Effector CD8-positive, alpha-beta T cell (primary cell): ENCODE results near the gene TUNAR.
"Not testable (repeated sequence)": the region's sequence is repeated elsewhere in the genome, so short reads cannot be mapped to it uniquely, and the experiment has no call there.

Source experiments
- DNase-seq: peaks from one replicate; lab custom pipeline; 2025; lab: John Stamatoyannopoulos, UW

TUNAR gene

DNA sequence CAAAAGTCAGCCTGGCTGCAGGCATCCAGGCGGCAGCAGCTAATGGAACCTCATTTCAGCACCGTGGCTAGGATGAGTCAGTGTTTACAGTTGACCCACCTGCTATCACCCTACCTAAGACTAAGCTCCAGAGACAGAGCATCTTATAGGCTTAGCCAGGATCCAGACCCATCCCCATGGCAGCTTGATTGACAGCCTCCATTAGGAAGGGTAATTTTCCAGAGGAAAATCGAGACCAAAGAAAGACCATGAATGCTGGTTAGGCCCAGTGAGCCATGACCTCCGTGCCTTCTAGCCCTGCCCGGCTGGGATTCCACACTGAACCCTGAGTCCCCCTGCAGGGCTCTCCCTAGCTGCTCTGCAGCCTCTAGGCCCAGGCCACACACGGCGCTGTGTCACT, 38.7 kb downstream of the TUNAR start:
- DNase-seq, result no peak

DNA sequence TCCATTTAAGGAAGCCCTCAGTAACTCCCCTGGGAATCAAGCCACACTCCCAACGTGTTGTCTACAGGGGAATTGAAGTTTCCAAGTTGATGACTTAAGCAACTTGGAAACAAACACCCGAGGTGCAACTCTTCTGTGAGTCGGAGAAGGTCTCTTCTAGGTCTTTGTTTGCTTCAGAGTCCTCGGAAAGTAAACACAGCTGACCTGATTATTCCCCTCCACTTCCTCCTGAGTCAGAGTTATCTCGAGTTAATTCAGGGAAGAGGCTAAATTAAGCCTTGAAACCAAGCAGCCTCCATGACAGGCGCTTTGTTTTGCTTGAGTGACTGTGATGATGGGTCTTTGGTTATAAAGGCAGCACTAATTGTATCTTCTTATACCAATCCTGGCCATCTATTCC, 41.8 kb downstream of the TUNAR start:
- DNase-seq, result no peak

DNA sequence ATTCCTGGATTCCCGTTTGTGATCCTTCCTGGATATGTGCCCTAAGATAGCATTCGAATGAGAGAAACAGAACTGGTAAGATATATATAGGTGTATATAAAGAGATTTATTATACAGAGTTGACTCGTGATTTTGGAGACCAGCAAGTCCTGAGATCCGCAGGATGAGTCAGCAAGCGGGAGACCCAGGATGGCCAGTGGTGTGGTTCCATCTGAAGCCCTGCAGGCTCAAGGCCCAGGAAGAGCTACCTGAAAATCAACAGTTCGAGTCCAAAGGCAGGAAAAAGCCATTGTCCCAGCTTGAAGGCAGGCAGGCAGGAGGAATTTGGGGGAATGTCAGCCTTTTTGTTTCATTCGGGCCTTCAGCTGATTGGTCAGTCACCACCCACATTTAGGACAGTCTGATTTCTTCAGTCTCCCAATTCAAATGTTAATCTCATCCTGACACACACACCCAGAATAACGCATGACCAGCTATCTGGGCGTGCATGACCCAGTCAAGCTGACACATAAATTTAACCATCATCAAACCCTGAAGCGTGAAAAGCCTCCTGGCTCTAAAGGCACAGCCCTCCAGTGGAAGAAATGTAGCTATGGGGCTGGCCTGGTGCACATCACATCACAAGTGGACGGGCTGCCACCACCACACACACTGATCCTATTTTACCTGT, 44.3 kb downstream of the TUNAR start:
- DNase-seq, result no peak

DNA sequence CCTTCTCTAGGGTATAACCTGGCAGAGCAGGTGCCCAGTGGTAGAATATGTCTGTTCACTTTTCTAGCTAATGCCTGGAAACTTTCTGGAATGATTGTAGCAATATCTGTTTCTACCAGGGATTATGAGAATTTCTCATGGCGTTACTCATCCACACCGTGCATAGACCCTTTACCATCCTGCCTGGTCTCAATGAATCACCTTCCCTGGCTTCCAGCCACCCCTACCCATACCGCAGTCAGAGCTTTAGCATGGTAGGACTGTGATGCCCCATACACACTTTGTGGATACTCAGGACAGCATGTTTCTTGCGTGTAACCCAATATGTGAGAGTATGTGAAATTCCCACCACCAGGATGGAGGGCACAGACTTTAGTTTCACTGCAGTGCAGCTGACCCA, 45.4 kb downstream of the TUNAR start:
- no peak for DNase-seq

DNA sequence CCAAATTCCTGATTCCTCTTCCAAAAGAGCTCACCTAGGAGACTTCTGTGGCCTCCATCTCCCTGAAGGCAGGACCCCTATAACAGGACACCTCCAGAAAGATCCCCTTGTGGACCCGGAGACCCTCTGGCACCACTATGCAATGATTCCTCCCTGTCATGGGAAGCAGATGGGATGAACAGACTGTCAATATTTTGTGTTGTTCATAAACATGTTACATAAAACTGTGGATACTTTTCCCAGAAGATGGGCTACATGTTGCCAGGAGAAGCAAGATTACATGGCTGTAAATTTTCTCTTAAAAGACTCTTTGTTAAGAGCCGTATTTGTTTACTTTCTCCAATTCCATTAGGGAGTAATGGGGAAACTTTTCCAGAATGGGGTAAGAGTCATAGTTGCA, 52.1 kb downstream of the TUNAR start:
- DNase-seq, result no peak

DNA sequence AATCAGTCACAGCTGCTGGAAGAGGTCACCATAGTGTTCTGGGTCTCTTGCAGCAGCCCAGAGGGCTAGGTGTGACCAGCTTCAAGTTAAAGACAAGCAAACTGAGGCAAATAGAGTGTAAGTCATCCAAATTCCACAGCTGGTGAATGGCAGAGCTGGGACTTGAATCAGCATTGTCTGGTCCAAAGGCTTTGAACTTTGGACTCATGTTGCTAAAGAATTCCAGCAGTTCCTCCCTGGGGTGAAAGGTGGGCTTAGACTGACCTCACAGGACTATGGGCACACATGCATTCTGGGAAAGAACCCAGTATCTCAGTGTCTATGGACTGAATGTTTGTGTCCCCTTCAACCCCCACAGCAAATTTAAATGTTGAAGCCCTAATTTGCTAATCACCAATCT, 54.8 kb downstream of the TUNAR start:
- no peak for DNase-seq

DNA sequence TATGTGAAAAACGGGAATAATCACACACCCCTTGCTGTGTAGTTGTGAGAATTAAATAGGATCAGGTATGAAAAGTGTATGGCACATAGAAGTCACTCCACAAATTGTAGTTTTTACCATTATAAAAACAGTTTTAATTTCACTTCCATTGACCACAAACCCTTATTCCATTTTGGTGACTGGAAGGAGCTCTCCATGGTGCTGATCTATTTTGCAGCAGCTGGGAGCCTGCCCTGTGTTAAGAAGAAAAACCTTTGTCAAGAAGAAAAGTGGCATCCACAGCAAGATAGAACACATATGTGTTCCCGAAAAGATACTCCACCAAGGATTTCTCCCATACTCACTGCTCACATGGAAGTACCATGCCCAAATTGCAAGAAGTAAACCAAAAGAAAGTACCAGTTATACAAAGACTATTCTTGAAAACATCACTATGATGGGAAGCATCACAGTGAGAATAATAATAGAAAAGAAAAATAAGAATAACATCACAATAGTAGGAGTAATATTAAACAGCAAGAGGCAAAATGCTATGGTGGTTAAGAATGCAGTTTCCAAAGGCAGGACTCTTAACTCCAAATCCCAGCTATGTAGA, 58.7 kb downstream of the TUNAR start:
- DNase-seq, result no peak

DNA sequence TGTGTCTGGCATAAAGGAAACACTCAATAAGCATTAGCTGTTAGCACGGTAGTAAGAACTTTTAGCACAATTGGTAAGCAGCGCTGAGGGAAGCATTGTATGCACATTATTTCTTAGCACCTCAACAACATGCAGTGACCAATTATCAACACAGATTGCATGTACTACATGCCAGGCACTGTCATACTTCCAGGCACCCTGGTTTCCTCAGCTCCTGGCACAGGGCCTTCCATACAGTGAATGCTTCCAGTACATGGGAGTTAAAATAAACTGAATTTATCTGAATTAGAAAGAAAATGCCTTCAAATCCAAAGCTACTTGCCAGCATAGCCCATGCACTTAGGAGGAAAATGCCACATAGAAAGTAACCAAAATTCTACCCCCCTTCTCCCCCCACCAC, 59.4 kb downstream of the TUNAR start:
- DNase-seq, result no peak

DNA sequence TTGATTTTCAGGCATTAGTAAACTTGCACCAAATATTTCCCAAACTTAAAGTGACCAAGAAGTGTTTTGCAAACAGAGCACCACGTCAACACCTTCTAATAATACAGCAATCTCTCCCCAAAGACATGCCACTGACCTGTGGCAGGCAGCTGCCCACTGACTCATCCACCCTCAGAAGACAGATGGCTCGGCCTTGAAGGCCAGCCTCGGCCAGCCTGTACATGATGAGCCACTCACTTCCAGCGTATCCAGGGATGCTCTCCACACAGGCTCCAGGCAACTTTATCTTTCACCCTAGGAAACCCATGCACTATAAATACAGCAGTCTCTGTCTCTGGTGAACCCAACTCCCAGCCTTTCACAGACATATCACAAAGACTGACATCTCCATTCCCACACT, 62.7 kb downstream of the TUNAR start:
- no peak for DNase-seq

DNA sequence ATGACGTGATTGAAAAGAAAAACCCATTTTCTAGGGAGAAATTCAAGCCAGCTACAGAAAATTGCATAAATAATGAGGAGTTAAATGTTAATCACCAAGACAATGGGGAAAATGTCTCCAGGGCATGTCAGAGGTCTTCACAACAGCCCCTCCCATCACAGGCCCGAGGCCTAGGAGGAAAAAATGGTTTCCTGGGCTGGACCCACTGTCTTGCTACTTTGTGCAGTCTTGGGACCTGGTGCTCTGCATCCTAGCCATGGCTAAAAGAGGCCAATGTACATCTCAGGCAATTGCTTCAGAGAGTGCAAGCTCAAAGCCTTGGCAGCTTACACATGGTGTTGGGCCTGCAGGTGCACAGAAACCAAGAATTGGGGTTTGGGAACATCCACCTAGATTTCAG, 65.3 kb downstream of the TUNAR start:
- DNase-seq, result no peak

DNA sequence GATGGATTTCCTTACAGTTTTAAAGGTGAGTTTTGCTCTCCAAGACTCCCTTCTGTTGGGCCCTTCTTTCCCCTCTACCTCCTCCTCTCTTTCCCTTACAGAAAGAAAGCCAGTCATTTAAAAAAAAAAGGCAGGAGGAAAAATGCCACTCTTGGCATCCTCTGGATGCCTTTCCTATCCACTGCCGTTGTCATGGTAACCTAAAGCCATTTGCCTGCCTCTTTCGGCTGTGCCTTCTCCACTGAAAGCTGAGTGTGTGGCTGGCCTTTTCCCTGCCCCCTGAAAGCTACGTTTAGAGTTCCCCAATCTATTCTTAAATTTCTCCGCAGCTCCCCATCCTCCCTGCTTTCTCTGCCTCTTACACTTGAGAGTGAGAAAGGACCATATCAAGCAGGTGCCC, 67.1 kb downstream of the TUNAR start:
- DNase-seq, result no peak

DNA sequence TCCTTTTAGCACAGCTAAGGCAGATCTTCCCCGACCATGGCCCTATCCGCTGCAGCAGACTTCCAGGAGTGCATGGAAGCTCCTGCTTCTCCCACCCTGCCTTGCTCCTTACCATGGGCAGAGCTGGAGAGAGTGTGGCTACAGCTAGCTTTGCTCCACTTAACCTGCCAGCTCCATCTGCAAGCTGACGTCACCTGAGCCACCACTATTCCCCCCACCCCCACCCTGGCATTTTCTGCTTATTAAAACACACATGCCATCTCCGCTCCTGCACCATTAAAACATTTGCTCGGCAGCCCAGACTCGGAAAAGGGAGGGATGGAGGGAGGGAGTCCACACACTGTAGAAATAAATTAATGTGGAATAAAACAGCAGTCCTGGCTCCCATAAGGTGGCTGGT, 67.8 kb downstream of the TUNAR start:
- no peak for DNase-seq

DNA sequence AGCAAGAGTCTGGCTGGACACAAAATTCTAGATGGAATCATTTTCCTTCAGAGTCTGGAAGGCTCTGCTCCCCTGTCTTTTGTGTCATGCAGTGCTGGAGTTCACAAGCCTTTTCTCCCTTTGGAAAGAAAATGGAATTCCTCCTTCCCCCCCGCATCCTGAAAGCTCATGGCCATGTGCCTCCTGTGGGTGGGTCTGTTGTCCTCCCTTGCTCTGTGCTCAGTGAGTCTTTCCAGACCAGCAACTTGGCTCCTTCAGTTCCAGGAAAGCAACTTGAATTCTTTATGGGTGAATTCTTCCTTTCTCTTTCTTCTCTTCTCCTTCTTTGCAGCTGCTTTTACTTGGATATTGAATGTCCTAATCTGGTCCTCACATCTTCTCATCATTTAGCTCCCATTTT, 70.2 kb downstream of the TUNAR start:
- no peak for DNase-seq

DNA sequence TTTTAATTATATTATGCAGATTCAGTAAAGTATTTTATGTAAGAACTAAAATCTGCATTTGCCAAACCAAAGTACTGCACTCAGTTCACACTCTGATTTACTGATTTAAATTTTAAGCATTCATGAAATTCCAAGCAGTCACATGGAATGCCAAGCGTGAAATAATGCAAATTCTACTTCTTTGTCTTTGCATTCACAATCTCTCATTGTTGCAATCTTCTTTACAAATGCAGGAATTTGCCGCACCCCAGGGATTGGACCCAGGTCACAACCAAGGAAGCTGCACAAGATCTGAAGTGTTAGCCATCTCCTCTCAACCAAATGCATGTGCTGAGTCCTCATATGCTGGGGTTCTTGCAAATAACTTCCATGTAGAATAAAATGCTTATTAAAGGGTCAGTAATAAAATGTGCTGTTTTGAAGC, 71.9 kb downstream of the TUNAR start:
- no peak for DNase-seq

DNA sequence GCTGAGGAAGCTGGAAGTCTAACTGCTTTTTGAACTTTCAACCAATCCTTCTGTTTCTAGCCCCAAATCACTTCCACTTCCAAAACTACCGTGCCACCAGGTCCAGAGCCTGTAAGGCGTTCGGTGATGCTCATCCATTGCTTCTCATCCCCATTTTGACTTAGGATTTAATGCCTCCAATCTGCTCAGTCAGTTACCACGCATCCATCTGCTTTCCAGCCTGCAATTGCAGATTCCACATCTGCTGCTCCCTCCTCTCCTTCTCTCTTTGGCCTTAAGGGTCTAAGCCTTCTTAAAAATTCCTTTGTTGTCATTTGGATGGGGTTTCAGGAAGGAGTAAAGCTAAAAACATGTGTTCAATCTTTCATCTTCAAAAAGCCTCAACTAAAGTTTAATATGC, 74.7 kb downstream of the TUNAR start:
- DNase-seq, result no peak

DNA sequence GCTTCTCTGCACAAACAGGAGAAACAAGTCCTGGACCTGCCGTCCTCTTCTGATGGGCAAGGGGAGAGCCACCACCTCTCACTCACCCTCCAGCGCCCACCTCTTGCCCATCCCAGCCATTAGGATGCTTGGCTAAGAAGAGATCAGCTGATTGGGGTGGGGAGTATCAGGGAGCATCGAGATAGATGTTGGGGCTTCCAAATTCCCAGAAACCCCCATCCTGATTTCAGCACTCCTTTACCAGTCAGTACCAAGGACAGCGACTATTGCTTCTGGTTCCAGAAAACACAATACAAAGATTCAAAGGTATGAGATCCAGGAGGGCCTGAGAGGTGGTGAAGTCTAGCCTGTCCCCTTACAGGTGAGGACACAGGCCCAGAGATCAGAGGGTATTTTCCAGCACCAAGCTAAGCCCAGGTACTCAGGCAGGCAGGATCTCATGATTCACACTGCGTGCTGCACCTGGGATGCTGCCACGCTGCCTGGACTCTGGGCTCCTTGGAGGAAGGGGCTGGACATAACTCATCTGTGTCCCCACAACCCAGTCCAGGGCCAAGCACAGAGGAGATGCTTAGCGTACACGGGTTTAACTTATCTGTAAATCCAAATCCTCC, 76.6 kb downstream of the TUNAR start:
- no peak for DNase-seq

DNA sequence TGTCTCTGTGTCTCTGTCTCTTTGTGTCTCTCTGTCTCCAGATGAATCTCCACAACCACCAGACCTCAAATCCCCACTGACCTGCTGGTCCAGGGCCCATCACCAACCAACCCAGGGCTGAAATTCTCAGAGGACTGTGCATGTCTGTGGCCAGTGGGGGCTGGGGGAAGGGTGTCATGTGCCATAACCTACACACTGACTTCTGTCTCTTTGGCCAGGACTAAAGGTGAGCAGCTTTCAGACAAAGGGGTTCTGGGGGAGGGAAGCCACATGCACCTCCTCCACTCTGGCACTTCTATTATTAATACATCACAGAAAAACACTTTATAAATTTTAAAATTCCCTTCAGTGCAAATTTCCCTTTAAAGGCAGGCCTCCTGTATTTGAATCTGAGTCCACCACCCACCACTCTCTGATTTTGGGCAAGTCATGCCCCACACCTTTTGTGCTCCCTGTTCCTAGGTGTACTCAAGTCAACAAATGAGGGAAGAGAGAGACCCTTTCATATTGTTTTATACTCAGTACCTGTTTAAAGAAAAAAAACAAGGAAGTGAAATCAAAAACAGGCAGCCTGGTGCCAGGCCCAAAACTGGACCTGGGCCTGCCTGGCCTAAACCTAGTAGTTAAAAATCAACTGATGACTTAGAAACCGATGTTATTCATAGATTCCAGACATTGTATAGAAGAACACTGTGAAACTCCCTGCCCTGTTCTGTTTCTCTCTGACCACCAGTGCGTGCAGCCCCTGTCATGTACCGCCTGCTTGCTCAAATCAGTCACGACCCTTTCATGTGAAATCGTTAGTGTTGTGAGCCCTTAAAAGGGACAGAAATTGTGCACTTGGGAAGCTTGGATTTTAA, 80.2 kb downstream of the TUNAR start:
- DNase-seq, result no peak

DNA sequence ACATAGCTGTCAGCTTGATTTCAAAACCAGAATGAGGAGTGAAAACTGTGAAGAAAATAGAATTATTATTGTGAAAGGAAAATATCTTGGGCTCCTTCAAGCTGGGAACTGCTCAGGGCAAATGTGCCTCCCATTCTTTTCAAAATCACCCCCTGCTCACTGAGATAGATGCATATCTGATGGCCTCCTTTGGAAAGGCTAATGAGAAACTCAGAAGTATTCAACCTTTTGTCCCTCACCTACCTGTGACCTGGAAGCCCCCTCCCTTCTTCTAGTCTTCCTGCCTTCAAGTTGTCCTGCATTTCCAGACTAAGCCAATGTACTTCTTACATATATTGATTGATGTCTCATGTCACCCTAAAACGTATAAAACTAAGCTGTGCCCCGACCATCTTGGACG, 81.5 kb downstream of the TUNAR start:
- no peak for DNase-seq

DNA sequence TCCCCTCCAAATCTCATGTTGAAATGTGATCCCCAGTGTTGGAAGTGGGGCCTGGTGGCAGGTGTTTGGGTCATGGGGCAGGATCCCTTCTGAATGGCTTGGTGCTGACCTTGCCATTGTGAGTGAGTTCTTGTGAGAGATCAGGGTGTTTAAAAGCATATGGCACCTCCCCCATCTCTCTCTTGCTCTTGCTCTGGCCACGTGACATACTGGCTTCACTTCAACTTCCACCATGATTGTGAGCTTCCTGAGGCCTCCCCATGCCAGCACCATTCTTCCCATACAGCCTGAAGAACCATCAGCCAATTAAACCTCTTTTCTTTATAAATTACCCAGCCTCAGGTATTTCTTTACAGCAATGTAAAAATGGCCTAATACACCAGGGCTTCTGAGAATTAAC, 82.7 kb downstream of the TUNAR start:
- DNase-seq, result no peak

DNA sequence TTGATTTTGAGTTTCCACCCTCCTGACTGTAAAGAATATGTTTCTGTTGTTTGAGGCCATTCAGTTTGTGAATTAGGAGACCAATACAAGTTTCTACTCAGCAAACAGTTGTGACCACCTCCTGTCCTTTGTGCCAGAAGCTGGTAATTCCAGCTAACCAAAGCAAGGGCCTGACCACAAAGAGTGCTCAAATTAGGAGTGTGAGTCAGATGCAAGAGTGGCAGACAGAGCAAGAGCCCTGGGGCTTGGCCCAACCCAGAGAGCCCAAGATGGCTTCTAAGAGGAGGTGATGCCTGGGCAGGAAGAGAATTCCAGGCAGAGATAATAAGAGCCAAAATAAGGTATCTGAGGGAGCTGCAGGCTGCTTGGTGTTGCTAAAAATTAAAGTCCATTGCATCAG, 84.8 kb downstream of the TUNAR start:
- DNase-seq, result no peak

DNA sequence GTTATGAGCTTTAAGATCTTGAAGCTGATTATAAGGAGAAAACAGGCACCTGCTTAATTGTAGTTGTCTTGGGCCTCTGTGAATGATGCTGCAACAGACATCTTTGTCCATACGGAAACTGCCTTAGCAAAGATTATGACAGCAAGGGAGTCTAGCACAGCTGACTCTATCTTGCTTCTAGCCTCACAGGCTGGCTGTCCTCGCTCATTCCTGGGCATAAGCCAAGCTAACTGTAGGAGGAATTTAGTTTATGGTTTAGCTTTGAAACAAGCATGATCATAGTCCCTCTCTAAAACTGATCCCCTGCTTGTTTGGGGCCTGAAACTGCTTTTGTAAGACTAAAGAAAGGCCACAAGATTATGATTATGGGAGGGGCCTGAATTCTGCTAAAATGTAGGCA, 88.3 kb downstream of the TUNAR start:
- no peak for DNase-seq

DNA sequence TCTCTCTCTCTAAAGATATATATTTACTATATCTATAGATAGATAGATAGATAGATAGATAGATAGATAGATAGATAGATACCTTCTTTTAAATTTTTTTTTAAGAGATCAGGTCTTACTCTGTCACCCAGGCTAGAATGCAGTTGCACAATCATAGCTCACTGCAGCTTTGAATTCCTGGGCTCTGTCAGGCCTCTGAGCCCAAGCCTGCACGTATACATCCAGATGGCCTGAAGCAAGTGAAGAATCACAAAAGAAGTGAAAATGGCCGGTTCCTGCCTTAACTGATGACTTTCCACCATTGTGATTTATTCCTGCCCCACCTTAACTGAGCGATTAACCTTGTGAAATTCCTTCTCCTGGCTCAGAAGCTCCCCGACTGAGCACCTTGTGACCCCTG, 91.4 kb downstream of the TUNAR start:
- not testable (repeated sequence) for DNase-seq
